SK-N-SH treated with all-trans-retinoic acid at 6 μM for 48 hours (cell line): ENCODE results near the gene AP2M1.

ENCODE experiments used
- ATAC-seq: fragments of 200-7000 bp; cut with Tn5 transposase; 3 replicates; pipeline ENCODE4 v1.9.1; 2020; ENCODE audit warnings: mild to moderate bottlenecking, moderate library complexity
- BACH2 ChIP-seq: fragments of 250-450 bp; sonication (Bioruptor Pico); IDR thresholded peaks from 2 replicates; pipeline ENCODE4 v1.9.0; 2021; ENCODE audit warnings: mild to moderate bottlenecking, borderline replicate concordance
- CREB5 ChIP-seq: fragments of 250-450 bp; sonication (Bioruptor Pico); IDR thresholded peaks from 2 replicates; pipeline ENCODE4 v1.5.1; 2020; ENCODE audit warnings: low read depth, mild to moderate bottlenecking, moderate library complexity
- CSDC2 ChIP-seq: fragments of 250-450 bp; sonication (Bioruptor Pico); IDR thresholded peaks from 2 replicates; pipeline ENCODE4 v1.5.0; 2020; ENCODE audit warnings: mild to moderate bottlenecking, moderate library complexity
- CSRNP3 ChIP-seq: fragments of 250-450 bp; sonication (Bioruptor Pico); IDR thresholded peaks from 2 replicates; pipeline ENCODE4 v1.5.1; 2021; ENCODE audit warnings: mild to moderate bottlenecking, moderate library complexity
- ESRRG ChIP-seq: fragments of 250-450 bp; sonication (Bioruptor Pico); IDR thresholded peaks from 2 replicates; pipeline ENCODE4 v1.6.1; 2021; ENCODE audit warnings: mild to moderate bottlenecking
- GLIS3 ChIP-seq: fragments of 250-450 bp; sonication (Bioruptor Pico); IDR thresholded peaks from 2 replicates; pipeline ENCODE4 v1.5.0; 2020; ENCODE audit warnings: mild to moderate bottlenecking, moderate library complexity
- OSR1 ChIP-seq: fragments of 250-450 bp; sonication (Bioruptor Pico); IDR thresholded peaks from 2 replicates; pipeline ENCODE4 v1.8.0; 2022; ENCODE audit warnings: moderate library complexity, mild to moderate bottlenecking, inconsistent platforms
- PATZ1 ChIP-seq: fragments of 250-450 bp; sonication (Bioruptor Pico); IDR thresholded peaks from 2 replicates; pipeline ENCODE4 v1.8.0; 2020; ENCODE audit warnings: mild to moderate bottlenecking, moderate library complexity, borderline replicate concordance
- POU6F1 ChIP-seq: fragments of 250-450 bp; sonication (Bioruptor Pico); IDR thresholded peaks from 2 replicates; pipeline ENCODE4 v1.8.0; 2021; ENCODE audit warnings: low read depth, mild to moderate bottlenecking, moderate library complexity, borderline replicate concordance
- PPARA ChIP-seq: fragments of 250-450 bp; sonication (Bioruptor Pico); IDR thresholded peaks from 2 replicates; pipeline ENCODE4 v1.5.0; 2020; ENCODE audit warnings: mild to moderate bottlenecking, borderline replicate concordance
- RARB ChIP-seq: fragments of 250-450 bp; sonication (Bioruptor Pico); IDR thresholded peaks from 2 replicates; pipeline ENCODE4 v1.8.0; 2021; ENCODE audit warnings: mild to moderate bottlenecking, moderate library complexity
- SNAI2 ChIP-seq: fragments of 250-450 bp; sonication (Bioruptor Pico); IDR thresholded peaks from 2 replicates; pipeline ENCODE4 v1.5.0; 2020; ENCODE audit warnings: mild to moderate bottlenecking, moderate library complexity
- TCF4 ChIP-seq: fragments of 250-450 bp; sonication (Bioruptor Pico); IDR thresholded peaks from 2 replicates; pipeline ENCODE4 v1.8.0; 2021; ENCODE audit warnings: mild to moderate bottlenecking, moderate library complexity, borderline replicate concordance
- TOX ChIP-seq: fragments of 250-450 bp; sonication (Bioruptor Pico); IDR thresholded peaks from 2 replicates; pipeline ENCODE4 v1.8.0; 2021; ENCODE audit warnings: mild to moderate bottlenecking, moderate library complexity, borderline replicate concordance
- TSHZ2 ChIP-seq: fragments of 250-450 bp; sonication (Bioruptor Pico); IDR thresholded peaks from 2 replicates; pipeline ENCODE4 v1.5.0; 2020; ENCODE audit warnings: mild to moderate bottlenecking, moderate library complexity
- ZC3H10 ChIP-seq: fragments of 250-450 bp; sonication (Bioruptor Pico); IDR thresholded peaks from 2 replicates; pipeline ENCODE4 v1.5.1; 2021; ENCODE audit warnings: mild to moderate bottlenecking, moderate library complexity
- ZFP30 ChIP-seq: fragments of 450-650 bp; formaldehyde crosslinking; IDR thresholded peaks from 2 replicates; pipeline ENCODE4 v1.5.0; 2022; ENCODE audit warnings: mild to moderate bottlenecking, moderate library complexity
- ZNF565 ChIP-seq: fragments of 450-650 bp; formaldehyde crosslinking; conservative IDR thresholded peaks from 2 replicates; pipeline ENCODE4 v1.5.0; 2020; ENCODE audit warnings: low read depth, mild to moderate bottlenecking, moderate library complexity
- ZNF70 ChIP-seq: fragments of 450-650 bp; formaldehyde crosslinking; IDR thresholded peaks from 2 replicates; pipeline ENCODE4 v1.5.0; 2020; ENCODE audit warnings: mild to moderate bottlenecking, moderate library complexity
- ZNF8 ChIP-seq: fragments of 450-650 bp; formaldehyde crosslinking; IDR thresholded peaks from 2 replicates; pipeline ENCODE4 v1.5.0; 2020; ENCODE audit warnings: mild to moderate bottlenecking, moderate library complexity

The AP2M1 gene

GRCh38 chr3:184218814-184219213 lies 44.2 kb downstream of the AP2M1 start:
- ATAC-seq = no peak
- TF ChIP-seq RARB (CRISPR knock-in tag) (no peak), SNAI2 (CRISPR knock-in tag) (no peak), CSDC2 (no peak), ZC3H10 (no peak), PPARA (CRISPR knock-in tag) (no peak), TOX (CRISPR knock-in tag) (no peak), TSHZ2 (no peak), POU6F1 (no peak), ZNF8 (CRISPR knock-in tag) (no peak), CSRNP3 (CRISPR knock-in tag) (no peak), CREB5 (CRISPR knock-in tag) (no peak), ESRRG (CRISPR knock-in tag) (no peak), BACH2 (CRISPR knock-in tag) (no peak), ZNF70 (CRISPR knock-in tag) (no peak), ZFP30 (no peak), TCF4 (CRISPR knock-in tag) (no peak), OSR1 (CRISPR knock-in tag) (no peak), PATZ1 (CRISPR knock-in tag) (no peak)
- TF ChIP-seq, all 23 proteins: peak for 0

DNA sequence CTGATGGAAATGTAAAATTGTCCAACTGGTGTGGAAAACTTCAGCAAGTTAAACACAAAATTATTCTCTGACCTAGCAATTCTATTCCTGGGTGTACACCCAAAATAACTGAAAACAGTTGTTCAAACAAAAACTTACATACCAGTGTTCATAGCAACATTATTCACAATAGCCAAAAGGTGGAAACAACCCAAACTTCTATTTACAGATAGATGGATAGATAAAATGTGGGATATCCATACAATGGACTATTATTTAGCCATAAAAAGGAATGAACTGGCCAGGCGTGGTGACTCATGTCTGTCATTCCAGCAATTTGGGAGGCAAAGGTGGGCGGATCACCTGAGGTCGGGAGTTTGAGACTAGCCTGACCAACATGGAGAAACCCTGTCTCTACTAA lies 47.9 kb downstream of the AP2M1 start:
- ATAC-seq = no peak
- TF ChIP-seq ZC3H10 (no peak), ZNF565 (no peak), GLIS3 (CRISPR knock-in tag) (no peak), CSDC2 (no peak), TCF4 (CRISPR knock-in tag) (no peak), ZNF8 (CRISPR knock-in tag) (no peak), TSHZ2 (no peak), CSRNP3 (CRISPR knock-in tag) (no peak), PATZ1 (CRISPR knock-in tag) (no peak), SNAI2 (CRISPR knock-in tag) (no peak), POU6F1 (no peak)
